SK-N-MC (cell line): Measurements from ENCODE around the gene DGKH.

ENCODE experiments used
- DNase-seq: peaks from one replicate; pipeline ENCODE4 v3.0.0-alpha.2; 2011; ENCODE audit warnings: low read depth, low spot score
- H3K27ac ChIP-seq: fragments of 200-600 bp; sonication (generic); 2 replicates; pipeline ENCODE4 v1.5.1; 2016; ENCODE audit warnings: mixed run types
- H3K36me3 ChIP-seq: fragments of 200-600 bp; sonication (generic); 2 replicates; pipeline ENCODE4 v1.6.1; 2017; ENCODE audit warnings: antibody characterized with exemption, low read length, mixed read lengths; ENCODE audit not compliant: insufficient read depth
- H3K4me3 ChIP-seq: fragments of 200-600 bp; sonication (generic); 2 replicates; pipeline ENCODE4 v1.5.1; 2016
- H3K9ac ChIP-seq: fragments of 200-600 bp; sonication (generic); 2 replicates; pipeline ENCODE4 v1.8.0; 2017; ENCODE audit warnings: mixed run types, mixed read lengths; ENCODE audit not compliant: insufficient read length
- H3K9me3 ChIP-seq: fragments of 200-600 bp; sonication (generic); 2 replicates; pipeline ENCODE4 v1.6.1; 2017; ENCODE audit warnings: low read depth, mild to moderate bottlenecking, antibody characterized with exemption, low read length, moderate library complexity, mixed read lengths
- EZH2 ChIP-seq: fragments of 200-600 bp; sonication (generic); IDR thresholded peaks from one replicate; pipeline ENCODE4 v1.6.1; 2017; ENCODE audit warnings: antibody characterized with exemption
- FOXP2 ChIP-seq: optimal IDR thresholded peaks from 2 replicates; pipeline ENCODE3; 2011; ENCODE audit warnings: mild to moderate bottlenecking, moderate library complexity; ENCODE audit not compliant: insufficient read depth; ENCODE audit errors: extremely low read length, control extremely low read depth
- POLR2AphosphoS5 ChIP-seq: IDR thresholded peaks from 2 replicates; pipeline ENCODE4 v1.6.1; 2012; ENCODE audit warnings: mild to moderate bottlenecking, low read depth, low read length, borderline replicate concordance

Gene DGKH

DNA sequence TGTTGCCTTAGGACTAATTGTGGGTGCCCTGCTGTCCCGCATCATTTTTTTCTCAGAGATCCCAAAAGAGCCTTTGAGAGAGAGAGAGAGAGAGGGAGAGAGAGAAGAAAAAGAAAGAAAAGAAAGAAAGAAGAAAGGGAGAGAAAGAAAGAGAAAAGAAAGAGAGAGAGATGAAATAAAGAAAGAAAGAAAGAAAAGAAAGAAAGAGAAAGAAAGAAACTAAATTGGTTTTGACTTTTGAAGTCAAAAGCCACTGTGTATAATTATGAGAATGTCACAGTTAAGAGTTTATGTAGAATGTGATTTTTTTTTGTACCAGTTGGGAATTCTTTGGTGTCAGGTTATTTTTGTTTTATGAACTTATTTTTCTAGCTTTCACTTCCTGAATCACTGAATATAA, 180.1 kb downstream of the DGKH start:
- Histone ChIP-seq H3K27ac (peak overlapping the region; percentile 73), H3K9ac (no peak overlapping the region), H3K9me3 (no peaks in the 10 kb centered on the region), H3K36me3 (no peaks in the 10 kb centered on the region), H3K4me3 (peak overlapping the region; percentile 28; the same call in 1 of the 2 replicates)
- no peak for TF ChIP-seq EZH2
- TF ChIP-seq POLR2AphosphoS5 = no peak
- TF ChIP-seq FOXP2 = no peak
- no peak for DNase-seq

DNA sequence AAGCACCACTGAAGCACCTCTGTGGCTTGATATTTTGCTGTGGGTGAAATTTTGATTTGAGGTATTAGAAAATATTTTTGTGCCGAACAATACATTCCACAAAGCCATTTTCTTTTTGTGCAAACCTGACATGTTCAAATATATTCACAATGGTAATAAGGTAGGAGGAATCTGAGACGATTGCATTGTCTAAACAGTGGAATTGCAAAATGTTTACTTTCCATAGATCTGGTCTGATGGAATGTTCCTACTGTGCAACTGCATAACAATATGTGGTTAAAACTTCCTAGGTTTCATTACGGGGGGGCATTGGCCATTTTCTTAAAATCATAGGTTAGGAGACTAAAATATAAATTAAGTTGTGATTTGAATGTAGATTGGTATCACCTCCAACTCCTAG, 180.8 kb downstream of the DGKH start:
- no peak for TF ChIP-seq POLR2AphosphoS5
- TF ChIP-seq EZH2 = no peak
- no peak for TF ChIP-seq FOXP2
- H3K36me3 ChIP-seq = no peaks in the 10 kb centered on the region
- H3K9ac ChIP-seq = no peak overlapping the region

DNA sequence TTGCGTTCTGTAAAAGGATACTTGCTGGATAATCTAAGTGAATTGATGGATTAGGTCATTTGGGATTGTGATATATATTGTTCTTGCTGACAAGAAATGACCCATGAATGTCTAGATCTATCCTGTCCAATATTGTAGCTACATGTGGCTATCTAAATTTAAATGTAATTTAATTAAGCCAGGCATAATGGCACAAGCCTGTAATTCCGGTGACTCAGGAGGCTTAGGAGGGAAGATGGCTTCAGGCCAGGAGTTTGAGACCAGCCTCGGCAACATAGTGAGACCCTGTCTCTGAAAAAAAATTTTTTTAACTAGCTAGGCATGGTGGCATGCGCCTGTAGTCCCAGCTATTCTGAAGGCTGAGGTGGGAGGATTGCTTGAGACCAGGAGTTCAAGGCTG, 184.2 kb downstream of the DGKH start:
- no peaks in the 10 kb centered on the region for H3K36me3 ChIP-seq
- H3K27ac ChIP-seq = no peak overlapping the region
- no peak overlapping the region for H3K9ac ChIP-seq
- no peak for DNase-seq
- H3K9me3 ChIP-seq = no peaks in the 10 kb centered on the region
- no peak overlapping the region for H3K4me3 ChIP-seq
- TF ChIP-seq FOXP2 = no peak
- TF ChIP-seq POLR2AphosphoS5 = no peak
- TF ChIP-seq EZH2 = no peak

More for the DNA sequence above, 180.8 kb downstream of the DGKH start:
- no peak for DNase-seq
- H3K9me3 ChIP-seq = no peaks in the 10 kb centered on the region
- H3K27ac ChIP-seq = peak overlapping the region; percentile 73
- H3K4me3 ChIP-seq = peak overlapping the region; percentile 28; the same call in 1 of the 2 replicates

DNA sequence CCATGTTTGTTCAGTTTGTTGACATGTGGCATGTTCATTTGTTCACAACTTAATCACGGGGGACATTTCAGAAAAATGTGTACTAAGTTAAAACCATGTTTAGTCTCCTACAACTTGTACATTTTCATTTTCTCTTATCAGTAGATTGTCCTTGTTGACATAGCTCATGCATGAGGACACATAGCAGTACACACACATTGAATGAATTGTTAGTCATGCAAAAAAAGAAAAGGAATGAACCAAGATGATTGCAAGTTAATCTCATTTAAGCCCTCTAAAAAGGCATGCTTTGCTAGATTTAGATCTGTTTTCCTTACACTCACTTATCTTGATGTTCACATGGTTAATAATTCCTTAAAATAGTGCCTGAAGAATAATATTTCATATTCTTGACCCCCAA, 185.3 kb downstream of the DGKH start:
- Histone ChIP-seq H3K36me3 (no peaks in the 10 kb centered on the region), H3K9ac (no peak overlapping the region), H3K27ac (no peak overlapping the region), H3K9me3 (no peaks in the 10 kb centered on the region), H3K4me3 (no peak overlapping the region)
- TF ChIP-seq FOXP2 = no peak
- TF ChIP-seq EZH2 = no peak
- TF ChIP-seq POLR2AphosphoS5 = no peak
- DNase-seq = no peak

DNA sequence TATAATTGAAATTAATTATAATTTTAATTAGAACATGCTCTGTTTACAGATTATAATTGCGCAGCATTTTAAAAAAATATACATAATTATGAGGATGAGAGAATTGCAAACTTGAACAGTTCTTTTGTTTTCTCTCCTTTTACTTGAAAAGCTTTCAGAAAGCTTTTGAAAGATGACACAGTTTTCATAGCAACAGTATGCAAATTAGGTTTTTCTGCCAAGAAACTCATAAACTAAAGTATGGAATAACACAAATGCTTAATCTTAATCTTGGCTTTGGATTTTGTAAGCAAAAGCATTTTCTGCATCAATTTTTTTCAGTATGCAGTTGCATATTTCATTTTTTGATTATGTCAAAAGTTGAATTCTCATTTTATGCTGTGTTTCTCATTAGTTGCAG, 190.7 kb downstream of the DGKH start:
- Histone ChIP-seq H3K9ac (no peak overlapping the region), H3K4me3 (no peak overlapping the region), H3K27ac (no peak overlapping the region), H3K9me3 (no peaks in the 10 kb centered on the region), H3K36me3 (no peaks in the 10 kb centered on the region)
- no peak for DNase-seq
- TF ChIP-seq POLR2AphosphoS5 (no peak), EZH2 (no peak), FOXP2 (no peak)

DNA sequence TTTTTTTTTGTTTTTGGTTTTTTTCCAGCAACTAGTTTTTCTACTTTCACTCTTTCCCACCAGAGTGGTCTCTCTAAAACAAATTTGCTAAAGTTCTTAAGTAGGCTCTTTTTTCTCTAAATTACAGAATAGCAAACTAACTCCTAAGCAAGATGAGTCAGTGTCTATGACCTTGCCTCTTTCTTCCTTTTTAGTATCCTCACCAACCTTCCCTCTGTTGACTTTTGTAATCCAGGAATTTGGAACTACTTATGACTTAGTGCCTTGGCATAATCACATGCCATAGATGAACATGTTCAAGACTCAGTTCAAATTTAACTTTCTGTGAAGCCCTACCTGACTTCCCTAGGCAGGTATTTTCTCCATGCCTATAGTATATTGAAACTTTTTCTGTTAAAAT, 191.2 kb downstream of the DGKH start:
- H3K36me3 ChIP-seq = no peaks in the 10 kb centered on the region
- H3K27ac ChIP-seq = no peak overlapping the region
- no peak for TF ChIP-seq POLR2AphosphoS5
- no peak for TF ChIP-seq EZH2
- no peak for TF ChIP-seq FOXP2
- no peak overlapping the region for H3K9ac ChIP-seq
- no peak overlapping the region for H3K4me3 ChIP-seq
- no peak for DNase-seq
- H3K9me3 ChIP-seq = no peaks in the 10 kb centered on the region

DNA sequence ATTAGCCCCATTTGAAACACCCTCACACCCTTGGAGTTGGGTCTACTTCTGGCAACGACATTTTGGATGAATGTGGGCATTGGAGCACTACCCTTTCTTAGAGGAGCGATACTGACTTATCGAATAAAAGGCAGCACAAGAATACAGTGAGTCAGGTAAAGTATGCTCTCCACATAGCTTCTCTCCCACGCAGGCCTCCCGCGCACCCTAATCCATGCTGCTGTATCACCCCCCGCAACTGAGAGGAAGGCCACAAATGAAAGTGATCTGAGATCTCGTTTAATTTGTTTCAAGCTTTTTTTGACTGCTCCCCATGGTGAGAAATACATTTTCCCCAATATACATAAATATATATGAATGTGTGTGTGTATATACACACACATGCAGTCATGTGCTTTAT, 198.1 kb downstream of the DGKH start:
- no peaks in the 10 kb centered on the region for H3K36me3 ChIP-seq
- no peak overlapping the region for H3K4me3 ChIP-seq
- no peak overlapping the region for H3K27ac ChIP-seq
- no peak for TF ChIP-seq FOXP2
- no peak for TF ChIP-seq POLR2AphosphoS5
- TF ChIP-seq EZH2 = no peak
- no peak for DNase-seq
- no peak overlapping the region for H3K9ac ChIP-seq
- no peaks in the 10 kb centered on the region for H3K9me3 ChIP-seq

DNA sequence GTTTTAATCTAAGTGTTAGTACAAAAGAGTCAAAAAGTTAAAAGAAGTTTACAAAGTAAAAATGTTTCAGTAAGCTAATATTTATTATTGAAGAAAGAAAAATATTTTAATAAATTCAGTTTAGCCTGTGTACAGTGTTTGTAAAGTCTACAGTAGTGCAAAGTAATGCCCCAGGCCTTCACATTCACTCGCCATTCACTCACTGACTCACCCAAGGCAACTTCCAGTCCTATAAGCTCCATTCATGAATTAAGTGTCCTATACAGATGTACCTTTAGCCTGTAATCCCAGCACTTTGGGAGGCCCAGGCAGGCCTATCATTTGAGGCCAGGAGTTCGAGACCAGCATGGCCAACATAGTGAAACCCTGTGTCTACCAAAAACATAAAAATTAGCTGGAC, 199.4 kb downstream of the DGKH start:
- Histone ChIP-seq H3K9me3 (no peaks in the 10 kb centered on the region), H3K9ac (no peak overlapping the region), H3K36me3 (no peaks in the 10 kb centered on the region), H3K27ac (no peak overlapping the region), H3K4me3 (no peak overlapping the region)
- TF ChIP-seq POLR2AphosphoS5 (no peak), EZH2 (no peak), FOXP2 (no peak)
- no peak for DNase-seq

DNA sequence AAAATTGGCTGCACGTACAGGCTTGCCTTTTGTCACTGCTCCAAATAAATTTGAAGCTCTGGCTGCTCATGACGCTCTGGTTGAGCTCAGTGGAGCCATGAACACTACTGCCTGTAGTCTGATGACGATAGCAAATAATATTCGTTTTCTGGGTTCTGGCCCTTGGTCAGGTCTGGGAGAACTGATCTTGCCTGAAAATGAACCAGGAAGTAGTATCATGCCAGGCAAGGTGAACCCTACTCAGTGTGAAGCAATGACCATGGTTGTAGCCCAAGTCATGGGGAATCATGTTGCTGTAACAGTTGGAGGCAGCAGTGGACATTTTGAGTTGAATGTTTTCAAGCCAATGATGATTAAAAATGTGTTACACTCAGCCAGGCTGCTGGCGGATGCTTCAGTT, 207.4 kb downstream of the DGKH start:
- TF ChIP-seq POLR2AphosphoS5 (no peak), FOXP2 (no peak), EZH2 (no peak)
- H3K27ac ChIP-seq = no peak overlapping the region
- no peak overlapping the region for H3K4me3 ChIP-seq
- H3K9ac ChIP-seq = no peak overlapping the region
- H3K36me3 ChIP-seq = no peaks in the 10 kb centered on the region
- DNase-seq = no peak
- no peaks in the 10 kb centered on the region for H3K9me3 ChIP-seq
